HL-60/S4 treated with phorbol 12-myristate 13-acetate at 8.2 ng/mL for 4 days and 3 days (cell line): ENCODE results near the gene FSTL5.

Source experiments
- in situ Hi-C: fragments of 300-500 bp; cut with MboI; formaldehyde crosslinking; loops from 2 replicates; pipeline ENCODE4 v1.15.0; 2022; ENCODE audit warnings: low sequenced_read_pairs

Gene FSTL5

DNA sequence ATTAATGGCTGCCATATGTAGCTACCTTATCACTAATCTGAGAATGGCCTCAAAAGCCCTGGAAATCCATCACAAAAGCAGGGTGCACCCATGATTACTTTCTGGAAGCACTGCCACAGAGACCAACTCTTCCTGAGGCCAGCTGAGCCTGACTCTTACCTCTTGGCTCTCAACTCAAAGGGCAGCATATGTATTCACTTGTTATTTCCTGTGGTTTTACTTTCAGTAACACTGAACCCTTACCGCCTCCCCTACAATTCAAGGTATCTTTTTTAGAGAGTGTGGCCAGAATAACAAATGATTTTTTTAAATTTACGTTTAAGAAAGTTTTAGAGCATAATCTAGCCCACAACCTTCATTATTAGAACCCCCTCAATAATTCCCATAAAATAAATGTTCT is 434.9 kb downstream of the FSTL5 start:
- in situ Hi-C loops, result no loop called here

DNA sequence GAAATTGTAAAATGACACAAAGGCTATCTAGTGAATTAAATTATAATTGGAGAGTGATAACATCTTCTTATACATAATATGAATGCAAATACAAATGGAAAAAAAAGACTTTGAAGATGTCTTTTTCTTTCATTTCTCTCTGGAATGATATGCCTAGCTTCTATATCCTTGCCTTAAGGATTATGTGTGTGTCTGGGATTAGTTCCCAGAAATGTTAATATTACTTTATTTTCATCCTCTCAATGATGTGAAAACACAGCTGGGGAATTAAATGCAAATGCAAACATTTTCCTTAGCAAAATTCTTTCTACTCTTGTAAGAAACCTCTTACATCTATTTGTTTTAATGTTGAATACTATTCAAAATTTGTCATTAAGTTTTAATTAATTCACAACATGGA is 441.9 kb downstream of the FSTL5 start:
- in situ Hi-C loops, result no loop called here

DNA sequence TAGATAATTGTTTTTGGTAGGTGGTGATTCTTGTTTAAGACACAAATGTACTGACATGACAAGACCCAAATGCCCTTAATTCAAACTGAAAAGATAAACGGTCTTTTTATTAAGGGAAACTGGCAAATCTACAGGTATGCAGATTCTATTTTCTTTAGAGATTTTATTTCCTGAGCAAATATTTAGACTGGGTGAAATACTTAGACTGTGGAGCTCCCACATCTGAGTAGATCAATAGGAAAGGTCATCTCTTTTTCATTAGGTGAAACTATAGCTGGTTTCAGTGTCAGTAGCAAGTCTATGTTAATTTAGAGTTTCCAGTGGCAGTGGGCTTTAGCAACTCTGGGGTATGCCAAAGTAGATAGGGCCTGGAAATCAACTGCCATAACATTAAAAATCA is 446.7 kb downstream of the FSTL5 start:
- in situ Hi-C loops, result no loop called here

DNA sequence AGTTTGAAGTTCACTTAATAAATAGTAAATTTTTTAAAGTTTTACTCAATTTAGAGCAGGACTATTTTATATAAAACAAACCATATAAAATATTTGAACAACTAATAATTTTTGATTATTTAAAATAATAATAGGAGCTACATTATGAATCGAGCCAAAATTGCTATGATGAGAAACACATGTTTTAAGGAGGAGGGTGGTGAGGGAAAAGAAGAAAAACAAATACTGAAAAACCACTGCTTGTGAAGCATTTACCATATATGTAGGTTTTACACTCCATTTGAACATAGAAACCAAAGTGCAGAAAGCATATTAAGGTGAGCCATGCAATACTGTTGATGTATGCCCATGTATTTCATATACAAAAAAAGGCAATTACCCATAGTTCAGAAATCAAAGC is 448.9 kb downstream of the FSTL5 start:
- in situ Hi-C loops, result no loop called here

DNA sequence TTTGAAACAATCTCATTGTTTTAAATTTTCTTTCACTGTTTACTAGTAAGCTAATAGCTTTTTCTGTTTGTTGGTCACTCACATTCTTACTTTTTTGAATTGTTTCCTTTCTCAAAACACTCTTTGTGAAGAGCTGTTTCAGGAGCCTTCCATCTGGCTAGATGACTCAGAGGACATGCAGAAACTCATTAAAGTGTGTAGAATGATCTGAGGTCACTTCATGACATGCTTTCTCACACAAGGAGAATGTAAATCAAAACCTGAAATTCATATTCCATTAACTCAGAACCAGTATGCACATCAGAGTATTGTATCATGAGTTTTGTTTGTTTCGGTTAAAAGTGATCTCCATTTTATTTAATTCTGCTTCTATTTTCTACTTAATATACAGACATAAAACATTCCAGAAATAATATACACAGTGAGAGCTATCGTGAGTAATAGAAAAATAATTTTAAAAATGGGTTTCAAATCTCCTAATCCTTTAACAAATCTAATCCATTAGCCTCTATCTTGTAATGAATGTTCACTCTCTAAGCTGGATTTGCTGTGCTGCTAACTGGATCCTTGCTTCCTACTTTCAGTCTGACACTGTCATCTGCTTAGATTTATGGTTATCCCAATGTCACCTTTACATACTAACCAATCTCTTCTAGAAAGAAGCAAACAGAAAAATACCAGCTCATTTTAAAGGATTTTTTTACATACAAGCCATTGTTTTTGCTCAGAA is 449.6 kb downstream of the FSTL5 start:
- in situ Hi-C loops, result no loop called here

DNA sequence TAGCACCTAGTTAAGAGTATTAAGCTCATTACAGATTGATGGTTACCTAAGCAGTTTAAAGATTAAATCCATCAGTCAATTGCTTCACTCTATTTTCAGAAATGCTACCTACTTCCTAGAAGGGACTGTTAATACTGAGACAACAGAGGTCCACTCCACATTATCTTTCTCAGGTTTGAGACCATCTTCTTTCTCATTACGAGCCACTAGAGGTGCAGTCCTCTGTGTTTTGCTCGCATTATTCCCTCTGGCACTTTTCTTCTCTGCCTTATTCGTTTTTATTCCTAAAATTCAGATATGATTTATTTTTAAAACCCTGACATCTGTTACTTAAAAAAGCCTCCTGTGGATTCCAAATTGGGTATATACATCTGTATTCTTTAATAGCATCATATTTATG is 459.1 kb downstream of the FSTL5 start:
- in situ Hi-C loops, result no loop called here

DNA sequence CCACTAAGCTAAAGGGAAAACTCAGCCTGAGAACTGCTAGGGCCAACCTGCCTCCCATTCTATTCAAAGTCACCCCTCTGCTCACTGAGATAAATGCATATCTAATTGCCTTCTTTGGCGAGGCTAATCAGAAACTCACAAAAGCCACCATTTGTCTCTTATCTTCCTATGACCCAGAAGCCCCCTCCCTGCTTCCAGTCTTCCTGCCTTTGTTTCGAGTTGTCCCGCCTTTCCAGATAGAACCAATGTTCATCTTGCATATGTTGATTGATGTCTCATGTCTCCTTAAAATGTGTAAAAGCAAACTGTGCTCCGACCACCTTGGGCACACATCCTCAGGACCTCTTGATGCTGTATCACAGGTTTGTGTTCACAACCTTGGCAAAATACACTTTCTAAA is 459.8 kb downstream of the FSTL5 start:
- in situ Hi-C loops, result no loop called here

DNA sequence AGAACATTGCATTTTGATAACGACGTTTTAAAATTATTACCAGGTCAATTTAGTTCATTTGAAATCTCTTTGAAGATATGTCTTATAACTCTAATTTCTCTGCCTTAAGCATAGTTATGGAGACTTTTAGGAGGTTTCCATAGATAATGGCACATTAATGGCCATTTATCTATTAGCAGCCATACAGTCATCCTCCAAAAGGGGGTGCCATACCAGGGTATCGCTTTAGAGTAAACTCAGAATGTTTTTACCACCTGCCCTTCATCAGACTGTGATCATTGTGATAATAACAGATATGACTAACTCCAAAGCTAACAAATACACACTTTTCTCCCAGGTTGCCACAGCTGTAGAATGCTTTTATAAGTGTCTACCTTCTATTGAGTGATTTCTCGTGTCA is 461.5 kb downstream of the FSTL5 start:
- in situ Hi-C loops, result no loop called here

DNA sequence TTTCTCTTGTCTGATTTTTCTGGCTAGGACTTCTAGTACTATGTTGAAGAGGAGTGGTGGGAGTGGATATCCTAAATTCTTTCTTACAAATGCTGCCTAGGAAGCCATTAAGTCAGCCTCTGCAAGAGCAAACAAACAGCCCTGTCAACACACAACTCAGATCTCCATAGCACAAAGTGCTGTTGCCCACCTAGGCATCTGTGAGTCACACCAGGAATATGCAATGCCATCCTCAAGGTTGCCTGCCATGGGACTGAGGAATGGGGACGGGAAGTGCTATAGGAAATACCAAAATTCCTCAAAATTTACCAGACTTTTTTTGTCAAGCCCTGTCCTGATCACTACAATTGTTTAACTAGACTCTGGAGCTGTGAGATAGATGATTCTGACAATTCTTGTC is 466.9 kb downstream of the FSTL5 start:
- in situ Hi-C loops, result no loop called here

DNA sequence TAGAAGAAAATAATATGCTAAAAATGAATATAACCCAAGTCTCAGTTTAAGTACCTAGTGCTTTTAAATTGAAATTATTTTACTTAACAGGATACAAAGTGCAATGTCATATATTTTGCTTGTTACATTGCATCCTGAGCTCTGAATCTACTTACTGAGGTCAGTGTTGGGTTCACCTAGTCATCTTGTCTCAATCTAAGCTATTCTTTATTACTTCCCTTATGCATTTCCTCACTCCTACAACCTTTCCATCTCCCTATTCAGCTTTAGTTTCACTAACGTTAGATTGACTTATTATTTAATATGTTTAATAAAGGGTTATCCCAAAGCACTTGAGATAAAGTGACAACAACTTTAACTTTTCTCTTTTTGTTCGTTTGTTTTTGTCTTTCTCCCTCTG is 483.7 kb downstream of the FSTL5 start:
- in situ Hi-C loops, result no loop called here

DNA sequence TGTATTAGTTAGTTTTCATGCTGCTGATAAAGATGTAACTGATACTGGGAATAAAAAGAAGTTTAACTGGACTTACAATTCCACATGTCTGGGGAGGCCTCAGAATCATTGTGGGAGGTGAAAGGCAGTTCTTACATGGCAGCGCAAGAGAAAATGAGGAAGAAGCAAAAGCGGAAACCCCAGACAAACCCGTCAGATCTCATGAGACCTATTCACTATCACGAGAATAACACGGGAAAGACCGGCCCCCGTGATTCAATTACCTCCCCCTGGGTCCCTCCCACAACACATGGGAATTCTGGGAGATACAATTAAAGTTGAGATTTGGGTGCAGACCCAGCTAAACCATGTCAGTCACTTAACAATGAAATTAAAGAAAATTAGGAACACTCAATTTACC is 499.1 kb downstream of the FSTL5 start:
- in situ Hi-C loops, result no loop called here

DNA sequence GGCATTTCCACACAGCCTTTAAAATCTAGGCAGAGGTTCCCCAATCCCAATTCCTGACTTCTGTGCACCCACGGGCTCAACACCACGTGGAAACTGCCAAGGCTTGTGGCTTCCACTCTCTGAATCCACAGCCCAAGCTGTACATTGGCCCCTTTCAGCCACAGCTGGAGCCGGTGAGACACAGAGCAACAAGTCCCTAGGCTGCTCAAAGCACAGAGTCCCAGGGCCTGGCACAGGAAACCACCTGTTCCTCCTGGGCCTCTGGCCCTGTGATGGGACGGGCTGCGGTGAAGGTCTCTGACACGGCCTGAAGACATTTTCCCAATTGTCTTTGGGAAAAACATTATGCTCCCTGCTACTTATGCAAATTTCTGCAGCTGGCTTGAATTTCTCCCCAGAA is 500.0 kb downstream of the FSTL5 start:
- in situ Hi-C loops, result no loop called here

DNA sequence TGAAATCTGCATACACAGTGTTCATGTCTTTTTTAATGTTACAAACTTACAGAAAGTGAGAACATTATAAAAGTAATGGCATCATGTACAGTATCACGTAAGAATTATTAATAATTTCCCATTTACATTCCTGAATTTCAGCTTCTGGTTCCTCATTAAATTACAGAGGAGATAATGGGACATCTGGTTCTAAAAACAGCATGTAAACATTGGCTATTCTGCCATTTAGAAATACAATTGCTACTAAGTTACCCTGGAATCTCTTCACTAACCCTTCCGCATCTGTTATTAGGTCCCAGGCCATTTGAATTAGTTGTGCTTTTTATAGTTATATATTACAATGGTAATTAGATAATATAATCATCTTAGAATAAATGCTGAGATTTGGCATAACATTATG is 505.1 kb downstream of the FSTL5 start:
- in situ Hi-C loops, result no loop called here

DNA sequence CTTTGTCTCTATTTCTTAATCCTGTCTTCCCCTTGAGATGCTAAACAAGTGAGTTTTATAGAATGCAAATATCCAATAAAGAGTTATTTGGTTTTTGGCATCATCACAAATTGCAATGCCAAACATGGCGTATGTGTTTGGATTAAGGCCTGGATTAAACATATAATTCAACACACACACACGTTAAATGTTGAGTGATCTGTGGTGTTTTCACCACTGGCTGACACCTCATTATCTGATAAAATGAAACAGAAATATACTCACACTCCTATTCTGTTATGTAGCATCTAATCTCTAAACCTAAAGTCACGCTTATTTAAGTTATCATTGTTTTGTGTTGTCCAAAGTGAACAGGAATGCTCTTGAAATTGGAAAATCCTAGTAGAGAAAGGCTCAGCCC is 506.2 kb downstream of the FSTL5 start:
- in situ Hi-C loops, result no loop called here

DNA sequence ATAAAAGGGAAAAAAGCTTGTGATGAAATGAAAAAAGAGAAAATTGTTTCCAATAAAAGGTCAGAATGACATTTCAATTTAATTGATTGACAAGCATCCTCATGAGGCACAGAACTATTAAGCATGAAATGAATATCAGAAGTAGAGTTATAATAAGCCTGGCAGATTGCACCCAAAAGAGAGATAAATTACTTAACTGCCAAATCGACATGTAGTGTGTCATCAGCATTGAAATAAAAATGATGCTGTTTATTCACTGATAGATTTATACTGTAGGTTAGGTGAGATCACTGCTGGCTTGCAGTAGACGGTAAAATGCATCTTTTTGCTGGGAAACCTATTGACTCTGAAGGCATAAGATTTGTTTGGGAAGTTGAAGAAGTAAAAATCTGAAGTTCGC is 507.2 kb downstream of the FSTL5 start:
- in situ Hi-C loops, result no loop called here

DNA sequence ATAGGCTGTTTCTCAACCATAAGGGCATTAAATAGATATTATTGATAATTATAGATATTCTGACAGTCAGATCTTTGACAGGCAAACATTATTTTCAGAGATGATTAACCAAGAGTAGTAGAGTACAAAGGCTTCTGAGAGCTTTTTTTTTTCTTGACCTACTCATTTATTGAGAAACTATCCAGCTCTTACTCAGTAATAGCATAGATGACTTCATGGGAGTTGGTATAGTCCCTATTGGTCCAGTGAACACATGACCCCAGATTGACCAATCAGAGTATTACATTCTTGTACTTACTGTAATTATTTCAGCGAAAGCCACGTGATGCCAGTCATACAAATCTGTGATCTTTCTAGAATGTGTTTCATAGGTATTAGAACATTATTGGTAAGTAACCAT is 508.7 kb downstream of the FSTL5 start:
- in situ Hi-C loops, result no loop called here

DNA sequence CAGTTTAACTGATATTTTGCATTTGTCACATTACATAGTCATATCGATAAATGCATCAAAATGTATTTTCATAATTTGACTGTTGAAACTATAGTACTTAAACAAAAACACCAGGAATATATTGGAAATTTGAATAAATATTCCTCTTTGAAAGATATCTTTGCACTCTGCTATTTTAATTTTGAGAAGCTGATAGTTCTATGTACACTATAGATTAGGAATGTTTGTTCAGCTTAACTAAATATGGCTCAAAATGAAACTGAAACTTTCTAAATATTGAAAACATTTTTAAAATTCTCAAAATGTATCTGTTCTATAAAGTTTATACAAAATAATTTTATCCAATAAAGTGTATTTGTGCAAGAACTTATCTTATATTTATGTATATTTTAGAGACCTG is 510.1 kb downstream of the FSTL5 start:
- in situ Hi-C loops, result no loop called here

DNA sequence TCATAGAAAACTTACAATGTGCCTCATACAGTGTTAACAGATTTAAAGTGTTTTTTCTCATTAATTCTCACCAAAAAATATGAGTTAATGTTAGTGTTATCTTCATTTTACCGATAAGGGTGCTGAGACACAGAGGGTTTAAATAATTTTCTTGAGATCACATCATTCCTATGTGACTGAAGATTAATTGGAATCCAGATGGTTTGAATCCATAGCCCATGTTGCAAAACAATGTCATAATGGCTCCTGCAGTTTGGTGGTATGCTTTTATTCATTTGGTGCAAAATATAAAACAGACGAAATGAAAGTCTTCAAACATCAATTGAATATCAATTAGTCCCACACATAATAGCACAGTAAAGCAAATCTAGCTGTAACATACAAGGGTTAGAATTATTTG is 512.2 kb downstream of the FSTL5 start:
- in situ Hi-C loops, result no loop called here

DNA sequence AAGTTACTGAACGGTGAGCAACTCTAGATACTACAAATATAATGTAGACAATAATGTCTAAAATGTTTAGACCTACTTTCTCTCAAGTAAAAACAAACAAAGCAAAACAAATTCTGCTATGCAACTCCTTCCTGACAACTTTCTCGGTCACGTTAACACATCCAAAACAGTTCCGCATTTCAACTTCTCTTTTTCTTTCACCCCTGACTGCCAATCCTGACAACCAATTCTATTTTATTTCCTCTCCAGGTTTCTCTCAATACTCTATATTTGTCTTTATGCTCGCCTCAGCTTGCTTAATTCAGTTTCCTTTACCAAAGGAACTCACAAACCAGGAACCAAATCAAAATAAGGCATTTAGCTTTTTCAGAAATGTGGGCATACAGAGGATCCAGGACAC is 513.0 kb downstream of the FSTL5 start:
- in situ Hi-C loops, result no loop called here

DNA sequence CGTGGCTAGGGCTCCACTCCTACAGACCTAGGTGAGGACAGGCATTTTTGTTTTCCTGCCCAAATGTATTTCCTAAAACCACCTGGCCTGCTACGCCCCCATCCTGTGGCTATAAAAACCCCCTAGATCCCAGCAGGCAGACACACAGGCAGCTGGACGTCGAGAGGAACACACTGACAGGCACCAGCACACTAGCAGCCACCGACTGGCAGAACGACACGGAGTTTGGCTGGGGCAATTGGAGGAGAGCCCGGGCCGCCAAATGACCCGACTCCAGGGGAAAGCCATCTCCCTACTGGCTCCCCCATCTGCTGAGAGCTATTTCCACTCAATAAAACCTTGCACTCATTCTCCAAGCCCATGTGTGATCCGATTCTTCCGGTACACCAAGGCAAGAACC is 516.0 kb downstream of the FSTL5 start:
- in situ Hi-C loops, result no loop called here

DNA sequence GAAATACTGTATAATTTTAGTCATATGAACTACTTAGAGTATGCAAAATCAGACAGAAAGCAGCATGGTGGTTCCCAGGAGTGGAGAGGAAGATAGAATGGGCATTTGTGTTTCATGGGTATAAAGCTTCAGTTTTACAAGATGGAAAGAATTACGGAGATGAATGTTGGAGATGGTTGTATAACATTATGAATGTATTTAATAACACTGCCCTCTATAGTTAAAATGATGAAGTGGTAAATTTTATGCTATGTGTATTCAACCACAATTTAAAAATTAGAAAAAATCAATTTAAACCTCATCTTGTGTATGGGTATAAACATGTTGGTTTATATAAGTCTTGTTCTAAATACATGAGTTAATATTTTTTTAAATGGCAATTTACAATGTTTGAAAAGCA is 521.1 kb downstream of the FSTL5 start:
- in situ Hi-C loops, result no loop called here

DNA sequence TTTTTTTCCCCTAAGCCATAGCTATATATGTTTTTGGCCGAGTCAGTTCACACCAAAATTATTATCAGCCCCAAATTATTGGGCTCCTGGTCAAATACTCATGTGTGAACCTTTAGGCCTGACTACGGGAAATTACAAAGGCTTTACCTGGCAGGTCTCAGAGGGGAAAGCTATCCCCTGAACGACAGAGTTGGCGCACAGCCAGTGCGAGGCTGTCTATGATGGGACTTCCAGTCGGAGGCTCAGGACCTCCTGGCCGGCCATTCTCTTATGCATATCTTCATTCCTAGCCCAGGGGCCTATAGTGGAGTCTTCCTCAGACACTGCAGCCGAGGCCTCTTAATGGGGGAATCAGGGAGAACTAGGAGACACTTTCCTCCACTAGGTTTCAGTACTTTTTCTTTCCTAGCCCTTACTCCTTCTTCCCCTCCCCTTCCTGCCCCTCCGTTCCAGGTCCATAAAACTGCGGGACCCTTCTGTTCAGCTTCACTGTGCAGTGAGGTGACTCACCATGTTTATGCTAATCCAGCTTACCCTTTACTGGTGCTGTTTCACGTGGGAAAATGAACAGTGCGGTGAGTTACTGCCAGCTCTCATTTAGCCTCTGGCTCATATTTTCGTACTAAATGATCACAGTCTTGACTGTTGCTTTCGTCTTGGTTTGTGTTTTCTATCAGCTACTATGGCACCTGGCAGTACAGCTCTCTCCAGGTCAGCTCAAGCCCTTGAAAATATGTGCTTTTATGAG is 533.9 kb downstream of the FSTL5 start:
- in situ Hi-C loops, result no loop called here
